ENCODE data around the gene AMBN.

Gene AMBN

GRCh38 chr4:70607334-70607853, 15.3 kb downstream of the AMBN start:
- no peak overlapping the region for H3K9ac ChIP-seq (ENCODE audit: low read length in 5 of 5)
- no peaks in the 10 kb centered on the region for H3K9me3 ChIP-seq (ENCODE audit: control insufficient read depth in 5 of 5, low read length in 5 of 5)
- H3K36me3 ChIP-seq (ENCODE audit: control insufficient read depth in 5 of 5, insufficient read depth in 5 of 5, low read length in 5 of 5): no peaks in the 10 kb centered on the region
- no peak overlapping the region for H3K4me3 ChIP-seq (ENCODE audit: low read depth in 1 of 5, low read length in 5 of 5)
- no peaks in the 10 kb centered on the region for H3K4me1 ChIP-seq (ENCODE audit: control insufficient read depth in 5 of 5, insufficient read depth in 5 of 5, low read length in 5 of 5)
- no peak overlapping the region for H3K27ac ChIP-seq (ENCODE audit: low read depth, low read length)
- no peaks in the 10 kb centered on the region for H3K27me3 ChIP-seq (ENCODE audit: control insufficient read depth in 5 of 5, insufficient read depth in 4 of 5, low read length in 5 of 5)

GRCh38 chr4:70608324-70608723, 16.3 kb downstream of the AMBN start:
- H3K9ac ChIP-seq (ENCODE audit: low read length in 5 of 5): no peak overlapping the region
- H3K27ac ChIP-seq (ENCODE audit: low read depth, low read length): no peak overlapping the region
- H3K27me3 ChIP-seq (ENCODE audit: control insufficient read depth in 5 of 5, insufficient read depth in 4 of 5, low read length in 5 of 5): no peaks in the 10 kb centered on the region
- H3K4me3 ChIP-seq (ENCODE audit: low read depth in 1 of 5, low read length in 5 of 5): no peak overlapping the region
- peaks cover 0 to 4% (median 2%) of the 10 kb centered on the region in 5 donors for H3K4me1 ChIP-seq (ENCODE audit: control insufficient read depth in 5 of 5, insufficient read depth in 5 of 5, low read length in 5 of 5)
- no peaks in the 10 kb centered on the region for H3K9me3 ChIP-seq (ENCODE audit: control insufficient read depth in 5 of 5, low read length in 5 of 5)
- no peaks in the 10 kb centered on the region for H3K36me3 ChIP-seq (ENCODE audit: control insufficient read depth in 5 of 5, insufficient read depth in 5 of 5, low read length in 5 of 5)

- Histone ChIP-seq H3K9ac (ENCODE audit: low read length in 5 of 5) (peak overlapping the region; percentile 21 to 64 (median 48)), H3K27ac (ENCODE audit: low read depth, low read length) (peak overlapping the region; percentile 76)
These were observed 21.5 kb downstream of the AMBN start for GRCh38 chr4:70613306-70614183.

GRCh38 chr4:70614184-70614555, 22.1 kb downstream of the AMBN start:
- peaks cover 0 to 20% (median 11%) of the 10 kb centered on the region in 5 donors for H3K4me1 ChIP-seq (ENCODE audit: control insufficient read depth in 5 of 5, insufficient read depth in 5 of 5, low read length in 5 of 5)
- H3K36me3 ChIP-seq (ENCODE audit: control insufficient read depth in 5 of 5, insufficient read depth in 5 of 5, low read length in 5 of 5): no peaks in the 10 kb centered on the region
- H3K27ac ChIP-seq (ENCODE audit: low read depth, low read length): peak overlapping the region; percentile 76
- no peaks in the 10 kb centered on the region for H3K27me3 ChIP-seq (ENCODE audit: control insufficient read depth in 5 of 5, insufficient read depth in 4 of 5, low read length in 5 of 5)
- peak overlapping the region; percentile 21 to 64 (median 48) for H3K9ac ChIP-seq (ENCODE audit: low read length in 5 of 5)
- H3K4me3 ChIP-seq (ENCODE audit: low read depth in 1 of 5, low read length in 5 of 5): peak overlapping the region; percentile 46 to 63 (median 55)
- no peaks in the 10 kb centered on the region for H3K9me3 ChIP-seq (ENCODE audit: control insufficient read depth in 5 of 5, low read length in 5 of 5)

More at GRCh38 chr4:70613306-70614183, 21.5 kb downstream of the AMBN start:
- Histone ChIP-seq H3K9me3 (ENCODE audit: control insufficient read depth in 5 of 5, low read length in 5 of 5) (no peaks in the 10 kb centered on the region), H3K4me3 (ENCODE audit: low read depth in 1 of 5, low read length in 5 of 5) (peak overlapping the region; percentile 46 to 63 (median 55)), H3K4me1 (ENCODE audit: control insufficient read depth in 5 of 5, insufficient read depth in 5 of 5, low read length in 5 of 5) (peaks cover 0 to 18% (median 11%) of the 10 kb centered on the region in 5 donors), H3K36me3 (ENCODE audit: control insufficient read depth in 5 of 5, insufficient read depth in 5 of 5, low read length in 5 of 5) (no peaks in the 10 kb centered on the region), H3K27me3 (ENCODE audit: control insufficient read depth in 5 of 5, insufficient read depth in 4 of 5, low read length in 5 of 5) (no peaks in the 10 kb centered on the region)

- H3K9me3 ChIP-seq (ENCODE audit: control insufficient read depth in 5 of 5, low read length in 5 of 5): no peaks in the 10 kb centered on the region
These were observed 27.2 kb downstream of the AMBN start for GRCh38 chr4:70619288-70619687.

GRCh38 chr4:70619778-70620177, 27.7 kb downstream of the AMBN start:
- H3K9ac ChIP-seq (ENCODE audit: low read length in 5 of 5): no peak overlapping the region
- no peaks in the 10 kb centered on the region for H3K27me3 ChIP-seq (ENCODE audit: control insufficient read depth in 5 of 5, insufficient read depth in 4 of 5, low read length in 5 of 5)
- peaks cover 0 to 6% (median 0%) of the 10 kb centered on the region in 5 donors for H3K4me1 ChIP-seq (ENCODE audit: control insufficient read depth in 5 of 5, insufficient read depth in 5 of 5, low read length in 5 of 5)
- no peak overlapping the region for H3K27ac ChIP-seq (ENCODE audit: low read depth, low read length)
- H3K9me3 ChIP-seq (ENCODE audit: control insufficient read depth in 5 of 5, low read length in 5 of 5): no peaks in the 10 kb centered on the region
- no peak overlapping the region for H3K4me3 ChIP-seq (ENCODE audit: low read depth in 1 of 5, low read length in 5 of 5)
- H3K36me3 ChIP-seq (ENCODE audit: control insufficient read depth in 5 of 5, insufficient read depth in 5 of 5, low read length in 5 of 5): no peaks in the 10 kb centered on the region

More at GRCh38 chr4:70619288-70619687, 27.2 kb downstream of the AMBN start:
- H3K36me3 ChIP-seq (ENCODE audit: control insufficient read depth in 5 of 5, insufficient read depth in 5 of 5, low read length in 5 of 5): no peaks in the 10 kb centered on the region
- peaks cover 0 to 10% (median 2%) of the 10 kb centered on the region in 5 donors for H3K4me1 ChIP-seq (ENCODE audit: control insufficient read depth in 5 of 5, insufficient read depth in 5 of 5, low read length in 5 of 5)
- H3K27ac ChIP-seq (ENCODE audit: low read depth, low read length): no peak overlapping the region
- H3K27me3 ChIP-seq (ENCODE audit: control insufficient read depth in 5 of 5, insufficient read depth in 4 of 5, low read length in 5 of 5): no peaks in the 10 kb centered on the region
- no peak overlapping the region for H3K4me3 ChIP-seq (ENCODE audit: low read depth in 1 of 5, low read length in 5 of 5)
- no peak overlapping the region for H3K9ac ChIP-seq (ENCODE audit: low read length in 5 of 5)

GRCh38 chr4:70623323-70623722, 31.3 kb downstream of the AMBN start:
- Histone ChIP-seq H3K27me3 (ENCODE audit: control insufficient read depth in 5 of 5, insufficient read depth in 4 of 5, low read length in 5 of 5) (no peaks in the 10 kb centered on the region), H3K36me3 (ENCODE audit: control insufficient read depth in 5 of 5, insufficient read depth in 5 of 5, low read length in 5 of 5) (no peaks in the 10 kb centered on the region), H3K27ac (ENCODE audit: low read depth, low read length) (no peak overlapping the region), H3K4me1 (ENCODE audit: control insufficient read depth in 5 of 5, insufficient read depth in 5 of 5, low read length in 5 of 5) (peaks cover 0 to 4% (median 0%) of the 10 kb centered on the region in 5 donors), H3K9ac (ENCODE audit: low read length in 5 of 5) (no peak overlapping the region), H3K4me3 (ENCODE audit: low read depth in 1 of 5, low read length in 5 of 5) (no peak overlapping the region), H3K9me3 (ENCODE audit: control insufficient read depth in 5 of 5, low read length in 5 of 5) (no peaks in the 10 kb centered on the region)

- H3K4me3 ChIP-seq (ENCODE audit: low read depth in 1 of 5, low read length in 5 of 5): no peak overlapping the region
- H3K4me1 ChIP-seq (ENCODE audit: control insufficient read depth in 5 of 5, insufficient read depth in 5 of 5, low read length in 5 of 5): peaks cover 0 to under 1% (median 0%) of the 10 kb centered on the region in 5 donors
- H3K9me3 ChIP-seq (ENCODE audit: control insufficient read depth in 5 of 5, low read length in 5 of 5): no peaks in the 10 kb centered on the region
- H3K27ac ChIP-seq (ENCODE audit: low read depth, low read length): no peak overlapping the region
- no peaks in the 10 kb centered on the region for H3K27me3 ChIP-seq (ENCODE audit: control insufficient read depth in 5 of 5, insufficient read depth in 4 of 5, low read length in 5 of 5)
- H3K9ac ChIP-seq (ENCODE audit: low read length in 5 of 5): no peak overlapping the region
- no peaks in the 10 kb centered on the region for H3K36me3 ChIP-seq (ENCODE audit: control insufficient read depth in 5 of 5, insufficient read depth in 5 of 5, low read length in 5 of 5)
These were observed 32.3 kb downstream of the AMBN start for GRCh38 chr4:70624226-70624793.

GRCh38 chr4:70627620-70628019, 35.6 kb downstream of the AMBN start:
- no peak overlapping the region for H3K4me3 ChIP-seq (ENCODE audit: low read depth in 1 of 5, low read length in 5 of 5)
- no peaks in the 10 kb centered on the region for H3K9me3 ChIP-seq (ENCODE audit: control insufficient read depth in 5 of 5, low read length in 5 of 5)
- no peaks in the 10 kb centered on the region for H3K27me3 ChIP-seq (ENCODE audit: control insufficient read depth in 5 of 5, insufficient read depth in 4 of 5, low read length in 5 of 5)
- no peak overlapping the region for H3K27ac ChIP-seq (ENCODE audit: low read depth, low read length)
- H3K4me1 ChIP-seq (ENCODE audit: control insufficient read depth in 5 of 5, insufficient read depth in 5 of 5, low read length in 5 of 5): no peaks in the 10 kb centered on the region
- H3K9ac ChIP-seq (ENCODE audit: low read length in 5 of 5): no peak overlapping the region
- H3K36me3 ChIP-seq (ENCODE audit: control insufficient read depth in 5 of 5, insufficient read depth in 5 of 5, low read length in 5 of 5): no peaks in the 10 kb centered on the region

GRCh38 chr4:70628444-70628843, 36.4 kb downstream of the AMBN start, which contains the start of gene ENAM:
TSS of gene ENAM (plus strand) at chr4:70628744. CDS start at chr4:70629501, 757 bp downstream.
- H3K4me1 ChIP-seq (ENCODE audit: control insufficient read depth in 5 of 5, insufficient read depth in 5 of 5, low read length in 5 of 5): no peaks in the 10 kb centered on the region
- H3K27ac ChIP-seq (ENCODE audit: low read depth, low read length): no peak within 1 kb of the TSS
- no peaks in the 10 kb centered on the region for H3K36me3 ChIP-seq (ENCODE audit: control insufficient read depth in 5 of 5, insufficient read depth in 5 of 5, low read length in 5 of 5)
- no peaks in the 10 kb centered on the region for H3K9me3 ChIP-seq (ENCODE audit: control insufficient read depth in 5 of 5, low read length in 5 of 5)
- no peak within 1 kb of the TSS for H3K4me3 ChIP-seq (ENCODE audit: low read depth in 1 of 5, low read length in 5 of 5)
- H3K9ac ChIP-seq (ENCODE audit: low read length in 5 of 5): no peak within 1 kb of the TSS
- no peaks in the 10 kb centered on the region for H3K27me3 ChIP-seq (ENCODE audit: control insufficient read depth in 5 of 5, insufficient read depth in 4 of 5, low read length in 5 of 5)
